ENCODE data around the gene EML2. TPM values are rescaled to one million over a fixed set of nuclear protein-coding genes. Genes with fewer than 3 reads are reported as not detected.
A peak's percentile ranks its signal among the peaks of the same experiment; 100 is the strongest.

EML2 gene
- total RNA-seq, 1 experiment from 2014 or later, result 33.9 TPM

- H3K4me3 ChIP-seq (ENCODE audit: low read depth, low read length), result no peak overlapping the region
- intact Hi-C loops (cut with micrococcal nuclease; ENCODE audit: unreplicated experiment), result no loop called here
- ChIA-PET CTCF (no interaction called here), POLR2A (interaction anchor here (2.0 kb wide), 1 partner anchor 9 kb away, joined by 9 read pairs; the partner anchor contains the start of genes QPCTL and SNRPD2)
- H3K9me3 ChIP-seq, result no peaks in the 10 kb centered on the region
- Mint-ChIP-seq H3K9me3 (ENCODE audit: unreplicated experiment) (no peaks in the 10 kb centered on the region), H3K27me3 (ENCODE audit: insufficient read depth, unreplicated experiment) (no peaks in the 10 kb centered on the region), H3K4me1 (ENCODE audit: low read depth, unreplicated experiment) (peaks cover 12% of the 10 kb centered on the region), H3K27ac (ENCODE audit: unreplicated experiment) (no peak overlapping the region), H3K36me3 (ENCODE audit: insufficient read depth, unreplicated experiment) (peaks cover 51% of the 10 kb centered on the region), H3K4me3 (ENCODE audit: unreplicated experiment) (no peak overlapping the region)
- H3K27me3 ChIP-seq (replicated peaks; ENCODE audit: control insufficient read depth, insufficient read depth, low read length), result no peaks in the 10 kb centered on the region
- TF ChIP-seq CTCF (IDR thresholded peaks at IDR 0.05; ENCODE audit: insufficient read depth in 1 of 2, low read depth in 1 of 2, low read length in 1 of 2, severe bottlenecking in 1 of 2, unreplicated experiment in 1 of 2), result no peak
- DNase-seq, result no peak
- BruUV-seq (replicated peaks), result no TSS peak
- H3K4me1 ChIP-seq, result peaks cover 12% of the 10 kb centered on the region
- peaks cover 6% of the 10 kb centered on the region; the same call in 1 of the 2 replicates for H3K36me3 ChIP-seq (ENCODE audit: control insufficient read depth, insufficient read depth, low read length)
These were observed 43.7 kb upstream of the EML2 start for GRCh38 chr19:45682908-45683307.

- Mint-ChIP-seq H3K4me1 (ENCODE audit: low read depth, unreplicated experiment) (peaks cover 12% of the 10 kb centered on the region), H3K4me3 (ENCODE audit: unreplicated experiment) (peak overlapping the region; percentile 76), H3K9me3 (ENCODE audit: unreplicated experiment) (no peaks in the 10 kb centered on the region), H3K27ac (ENCODE audit: unreplicated experiment) (peak overlapping the region; percentile 81), H3K27me3 (ENCODE audit: insufficient read depth, unreplicated experiment) (no peaks in the 10 kb centered on the region), H3K36me3 (ENCODE audit: insufficient read depth, unreplicated experiment) (peaks cover 49% of the 10 kb centered on the region)
- Histone ChIP-seq H3K4me3 (ENCODE audit: low read depth, low read length) (no peak overlapping the region; the same call in 1 of the 2 replicates), H3K36me3 (ENCODE audit: control insufficient read depth, insufficient read depth, low read length) (peaks cover under 1% of the 10 kb centered on the region; the same call in 1 of the 2 replicates), H3K9me3 (no peaks in the 10 kb centered on the region), H3K4me1 (peaks cover 12% of the 10 kb centered on the region), H3K27me3 (replicated peaks; ENCODE audit: control insufficient read depth, insufficient read depth, low read length) (no peaks in the 10 kb centered on the region)
- ChIA-PET POLR2A (interaction anchor here (2.0 kb wide), 1 partner anchor 10 kb away, joined by 9 read pairs; the partner anchor contains the start of genes QPCTL and SNRPD2), CTCF (interaction anchor here (1.1 to 2.1 kb wide), 3 partner anchors 11 to 91 kb away, joined by 4 to 8 read pairs (median 8); partner anchors contain the start of genes QPCTL and SNRPD2)
- BruUV-seq (replicated peaks), result no TSS peak
- no peak for DNase-seq
- TF ChIP-seq CTCF (IDR thresholded peaks at IDR 0.05; ENCODE audit: insufficient read depth in 1 of 2, low read depth in 1 of 2, low read length in 1 of 2, severe bottlenecking in 1 of 2, unreplicated experiment in 1 of 2), result no peak
- intact Hi-C loops (cut with micrococcal nuclease; ENCODE audit: unreplicated experiment), result no loop called here
These were observed 42.9 kb upstream of the EML2 start for GRCh38 chr19:45682117-45682516.

GRCh38 chr19:45681391-45682015, 42.3 kb upstream of the EML2 start:
- Histone ChIP-seq H3K27me3 (replicated peaks; ENCODE audit: control insufficient read depth, insufficient read depth, low read length) (no peaks in the 10 kb centered on the region), H3K4me3 (ENCODE audit: low read depth, low read length) (peak overlapping the region; percentile 40), H3K36me3 (ENCODE audit: control insufficient read depth, insufficient read depth, low read length) (no peaks in the 10 kb centered on the region; the same call in 1 of the 2 replicates), H3K9me3 (no peaks in the 10 kb centered on the region), H3K4me1 (peaks cover 15% of the 10 kb centered on the region)
- intact Hi-C loops (cut with micrococcal nuclease; ENCODE audit: unreplicated experiment), result no loop called here
- Mint-ChIP-seq H3K4me3 (ENCODE audit: unreplicated experiment) (peak overlapping the region; percentile 76), H3K36me3 (ENCODE audit: insufficient read depth, unreplicated experiment) (peaks cover 49% of the 10 kb centered on the region), H3K27me3 (ENCODE audit: insufficient read depth, unreplicated experiment) (no peaks in the 10 kb centered on the region), H3K9me3 (ENCODE audit: unreplicated experiment) (no peaks in the 10 kb centered on the region), H3K4me1 (ENCODE audit: low read depth, unreplicated experiment) (peaks cover 12% of the 10 kb centered on the region), H3K27ac (ENCODE audit: unreplicated experiment) (peak overlapping the region; percentile 81)
- ChIA-PET CTCF (interaction anchor here (0.7 to 2.3 kb wide), 5 partner anchors 11 to 91 kb away, joined by 4 to 8 read pairs (median 7); partner anchors contain the start of genes QPCTL and SNRPD2), POLR2A (interaction anchor here (4.5 kb wide), 1 partner anchor 11 kb away, joined by 54 read pairs; the partner anchor contains the start of genes QPCTL and SNRPD2)
- DNase-seq, result peak; percentile 88 to 93
- no TSS peak for BruUV-seq (replicated peaks)
- TF ChIP-seq CTCF (IDR thresholded peaks at IDR 0.05; ENCODE audit: insufficient read depth in 1 of 2, low read depth in 1 of 2, low read length in 1 of 2, severe bottlenecking in 1 of 2, unreplicated experiment in 1 of 2), result peak; percentile 96 to 97
